BLaER1 (cell line): ENCODE results near the gene CAPN7.
"Not testable (repeated sequence)": the region's sequence is repeated elsewhere in the genome, so short reads cannot be mapped to it uniquely, and the experiment has no call there.

Source experiments
- H3K27ac ChIP-seq: shearing (Covaris generic); formaldehyde crosslinking; 2 replicates; pipeline ENCODE4 v1.8.1; 2022
- H3K27me3 ChIP-seq: shearing (Covaris generic); formaldehyde crosslinking; 2 replicates; pipeline ENCODE4 v1.8.1; 2022
- H3K36me3 ChIP-seq: shearing (Covaris generic); formaldehyde crosslinking; 2 replicates; pipeline ENCODE4 v1.8.1; 2022
- H3K4me1 ChIP-seq: shearing (Covaris generic); formaldehyde crosslinking; 2 replicates; pipeline ENCODE4 v1.8.1; 2022
- H3K4me2 ChIP-seq: shearing (Covaris generic); formaldehyde crosslinking; 2 replicates; pipeline ENCODE4 v1.8.1; 2022
- H3K4me3 ChIP-seq: shearing (Covaris generic); formaldehyde crosslinking; 2 replicates; pipeline ENCODE4 v1.8.1; 2022
- H3K9ac ChIP-seq: shearing (Covaris generic); formaldehyde crosslinking; 2 replicates; pipeline ENCODE4 v1.8.1; 2022
- H3K9me3 ChIP-seq: shearing (Covaris generic); formaldehyde crosslinking; 2 replicates; pipeline ENCODE4 v1.8.1; 2022
- H4K20me1 ChIP-seq: shearing (Covaris generic); formaldehyde crosslinking; 2 replicates; pipeline ENCODE4 v1.8.1; 2022
- Cebpa-rat ChIP-seq: shearing (Covaris generic); IDR thresholded peaks from 2 replicates; pipeline ENCODE4 v1.8.1; 2022

The CAPN7 gene

DNA sequence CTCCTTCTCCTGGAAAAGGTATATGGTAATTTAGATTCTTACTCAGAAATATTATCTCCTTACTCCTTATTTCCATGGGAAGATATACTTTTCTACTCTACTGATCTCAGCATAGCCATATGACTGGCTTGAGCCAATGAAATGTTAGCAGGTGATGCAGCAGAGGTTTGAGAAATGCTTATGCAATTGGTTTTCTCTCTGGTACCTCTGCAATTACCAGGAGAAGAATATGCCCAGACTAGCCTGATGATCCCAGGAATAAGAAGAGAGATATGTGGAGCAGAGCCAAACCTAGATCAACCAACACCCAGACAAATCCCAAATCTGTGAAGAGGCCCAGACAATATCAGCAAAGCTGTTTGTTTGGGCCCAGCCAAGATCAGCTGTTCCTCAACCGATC, 33.2 kb upstream of the CAPN7 start:
- no peak for TF ChIP-seq Cebpa-rat
- no peak overlapping the region for H3K27ac ChIP-seq
- H4K20me1 ChIP-seq = no peaks in the 10 kb centered on the region
- H3K36me3 ChIP-seq = no peaks in the 10 kb centered on the region
- no peak overlapping the region for H3K9ac ChIP-seq
- no peaks in the 10 kb centered on the region for H3K9me3 ChIP-seq
- H3K4me3 ChIP-seq = no peak overlapping the region
- H3K4me2 ChIP-seq = no peak overlapping the region
- no peaks in the 10 kb centered on the region for H3K27me3 ChIP-seq
- H3K4me1 ChIP-seq = no peaks in the 10 kb centered on the region

DNA sequence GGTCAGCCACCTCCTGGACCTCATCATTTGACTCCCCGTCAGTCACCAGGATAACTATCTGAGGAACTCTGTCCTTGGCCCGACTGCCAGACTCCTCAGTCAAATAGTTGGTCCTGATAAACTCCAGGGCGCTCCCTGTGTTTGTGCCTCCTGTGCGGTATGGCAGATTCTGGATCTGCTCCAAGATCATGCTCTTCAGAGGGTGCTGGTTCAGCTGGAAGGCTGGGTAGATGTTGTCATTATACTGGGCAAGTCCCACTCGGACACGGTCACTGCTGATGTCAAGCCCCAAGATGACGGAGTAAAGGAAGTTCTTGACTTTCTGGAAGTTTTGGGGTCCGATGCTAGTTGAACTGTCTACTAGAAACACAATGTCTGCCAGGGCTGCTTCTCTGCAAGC, 31.1 kb upstream of the CAPN7 start:
- Histone ChIP-seq H3K9me3 (no peaks in the 10 kb centered on the region), H3K9ac (no peak overlapping the region), H4K20me1 (no peaks in the 10 kb centered on the region), H3K27ac (no peak overlapping the region), H3K4me3 (no peak overlapping the region), H3K4me1 (peaks cover 4% of the 10 kb centered on the region), H3K36me3 (no peaks in the 10 kb centered on the region), H3K4me2 (no peak overlapping the region), H3K27me3 (no peaks in the 10 kb centered on the region)
- TF ChIP-seq Cebpa-rat = no peak

DNA sequence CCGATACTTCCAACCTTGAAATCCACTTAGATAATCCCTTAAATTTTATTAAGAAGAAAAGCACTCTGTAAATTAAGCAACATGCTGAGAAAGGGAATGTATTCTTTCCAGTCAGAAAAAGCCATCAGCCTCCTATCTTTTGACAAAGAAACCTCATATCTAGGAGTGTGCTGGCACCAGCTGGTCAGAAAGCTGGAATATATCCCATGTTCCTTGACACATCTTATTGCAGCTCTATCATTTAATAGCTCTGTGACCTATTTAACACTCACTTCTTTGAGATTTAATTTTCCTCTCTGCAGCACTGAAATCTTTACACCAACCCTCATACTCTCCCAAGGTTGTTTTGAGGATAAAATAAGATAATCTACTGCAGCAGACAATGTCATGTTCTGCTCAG, 30.4 kb upstream of the CAPN7 start:
- H3K9ac ChIP-seq = no peak overlapping the region
- peaks cover 7% of the 10 kb centered on the region for H3K4me1 ChIP-seq
- H3K4me2 ChIP-seq = no peak overlapping the region
- no peaks in the 10 kb centered on the region for H4K20me1 ChIP-seq
- H3K9me3 ChIP-seq = no peaks in the 10 kb centered on the region
- no peak overlapping the region for H3K27ac ChIP-seq
- no peak overlapping the region for H3K4me3 ChIP-seq
- no peak for TF ChIP-seq Cebpa-rat
- H3K27me3 ChIP-seq = no peaks in the 10 kb centered on the region
- H3K36me3 ChIP-seq = no peaks in the 10 kb centered on the region

DNA sequence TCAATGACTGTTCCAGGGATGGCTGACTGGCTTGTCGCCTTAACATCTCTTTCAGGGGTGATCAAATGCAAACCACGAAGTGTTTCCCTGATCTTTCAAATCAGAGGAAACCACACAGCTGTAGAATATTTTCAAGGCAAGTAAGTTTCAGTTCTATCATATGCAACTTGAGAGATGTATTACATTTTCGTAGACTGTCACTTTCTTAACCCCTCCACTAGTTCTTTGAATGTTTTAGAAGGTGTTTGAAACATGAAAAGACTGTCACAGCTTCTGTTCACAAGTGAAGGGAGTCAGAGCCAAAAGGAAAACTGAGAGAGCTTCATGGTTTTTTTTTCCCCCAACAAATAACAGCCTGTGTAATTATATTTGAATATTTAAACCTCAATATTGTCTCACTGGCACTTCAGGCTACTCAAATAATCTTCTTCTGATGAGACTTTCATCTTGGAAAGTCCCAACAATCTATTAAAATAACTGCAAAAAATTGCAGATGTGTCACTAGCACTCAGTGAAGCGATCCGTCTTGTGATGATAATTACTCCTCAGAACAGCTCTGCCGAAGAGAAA, 25.9 kb upstream of the CAPN7 start:
- Histone ChIP-seq H3K9ac (no peak overlapping the region), H3K4me1 (peaks cover 12% of the 10 kb centered on the region), H3K27me3 (no peaks in the 10 kb centered on the region), H3K36me3 (no peaks in the 10 kb centered on the region), H3K4me3 (no peak overlapping the region), H4K20me1 (no peaks in the 10 kb centered on the region), H3K27ac (no peak overlapping the region), H3K9me3 (no peaks in the 10 kb centered on the region), H3K4me2 (peak overlapping the region; percentile 25)
- no peak for TF ChIP-seq Cebpa-rat

DNA sequence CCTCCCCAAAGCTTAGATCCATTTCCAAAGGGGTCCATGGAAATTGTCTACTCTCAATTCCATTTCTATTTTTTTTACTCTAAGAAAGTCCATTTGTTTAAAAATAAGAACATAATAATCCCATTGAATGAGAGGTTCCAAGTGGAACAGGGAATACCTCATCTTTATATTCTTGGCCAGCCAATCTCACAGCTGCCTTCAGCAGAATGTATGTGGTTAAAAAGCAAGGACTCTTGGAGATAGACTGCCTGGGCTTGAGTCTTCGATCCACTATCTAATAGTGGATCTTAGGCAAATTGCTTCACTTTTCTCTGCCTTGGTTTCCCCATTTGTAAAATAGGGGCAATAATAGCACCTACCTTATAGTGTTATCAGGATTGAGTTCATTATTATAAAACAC, 24.5 kb upstream of the CAPN7 start:
- Histone ChIP-seq H3K36me3 (no peaks in the 10 kb centered on the region), H3K9me3 (no peaks in the 10 kb centered on the region), H3K4me3 (no peak overlapping the region), H3K4me1 (peaks cover 12% of the 10 kb centered on the region), H3K9ac (no peak overlapping the region), H3K27me3 (no peaks in the 10 kb centered on the region), H3K4me2 (no peak overlapping the region), H3K27ac (no peak overlapping the region), H4K20me1 (no peaks in the 10 kb centered on the region)
- TF ChIP-seq Cebpa-rat = no peak

DNA sequence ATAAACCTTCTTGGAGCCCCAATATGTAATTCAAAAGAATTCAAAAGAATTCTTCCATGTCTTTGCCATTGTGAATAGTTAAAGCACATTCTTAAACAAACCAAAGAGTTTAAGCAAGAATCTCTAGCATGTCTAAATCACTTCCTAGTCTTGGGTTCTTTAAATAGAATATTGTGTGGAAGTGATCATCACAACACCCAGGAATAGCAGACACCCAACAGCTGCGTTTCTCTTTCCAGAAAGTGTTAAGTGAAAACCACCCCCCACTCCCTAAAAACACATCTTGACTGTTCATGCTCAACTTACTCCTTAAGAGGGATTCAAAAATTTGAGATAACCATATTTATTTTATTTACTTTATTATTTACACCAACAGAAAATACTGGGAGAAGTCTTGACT, 24.1 kb upstream of the CAPN7 start:
- TF ChIP-seq Cebpa-rat = no peak
- Histone ChIP-seq H3K27me3 (no peaks in the 10 kb centered on the region), H3K4me3 (no peak overlapping the region), H4K20me1 (no peaks in the 10 kb centered on the region), H3K4me1 (peaks cover 12% of the 10 kb centered on the region), H3K9ac (no peak overlapping the region), H3K9me3 (no peaks in the 10 kb centered on the region), H3K27ac (no peak overlapping the region), H3K4me2 (no peak overlapping the region), H3K36me3 (no peaks in the 10 kb centered on the region)

DNA sequence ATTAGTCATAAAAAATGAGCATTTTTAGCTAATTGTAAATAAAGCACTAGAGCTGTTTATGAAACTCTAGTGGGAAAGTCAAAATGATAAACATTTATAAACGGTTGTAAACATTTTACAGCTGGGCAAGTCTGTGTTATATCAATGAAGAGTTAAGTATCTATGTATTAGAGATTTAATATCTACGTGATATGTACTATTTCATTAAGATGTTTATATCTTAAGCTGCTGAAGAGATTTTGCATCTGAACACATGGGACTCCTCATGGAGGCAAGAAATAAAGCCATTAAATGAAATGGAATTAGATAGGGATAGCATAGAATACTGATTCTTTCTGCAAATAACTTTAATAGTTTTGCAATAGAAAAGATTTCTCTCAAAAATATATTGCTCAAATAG, 23.0 kb upstream of the CAPN7 start:
- no peak overlapping the region for H3K9ac ChIP-seq
- H3K4me2 ChIP-seq = no peak overlapping the region
- peaks cover 12% of the 10 kb centered on the region for H3K4me1 ChIP-seq
- H4K20me1 ChIP-seq = no peaks in the 10 kb centered on the region
- no peaks in the 10 kb centered on the region for H3K36me3 ChIP-seq
- no peak overlapping the region for H3K27ac ChIP-seq
- no peaks in the 10 kb centered on the region for H3K9me3 ChIP-seq
- no peak for TF ChIP-seq Cebpa-rat
- H3K4me3 ChIP-seq = no peak overlapping the region
- no peaks in the 10 kb centered on the region for H3K27me3 ChIP-seq

DNA sequence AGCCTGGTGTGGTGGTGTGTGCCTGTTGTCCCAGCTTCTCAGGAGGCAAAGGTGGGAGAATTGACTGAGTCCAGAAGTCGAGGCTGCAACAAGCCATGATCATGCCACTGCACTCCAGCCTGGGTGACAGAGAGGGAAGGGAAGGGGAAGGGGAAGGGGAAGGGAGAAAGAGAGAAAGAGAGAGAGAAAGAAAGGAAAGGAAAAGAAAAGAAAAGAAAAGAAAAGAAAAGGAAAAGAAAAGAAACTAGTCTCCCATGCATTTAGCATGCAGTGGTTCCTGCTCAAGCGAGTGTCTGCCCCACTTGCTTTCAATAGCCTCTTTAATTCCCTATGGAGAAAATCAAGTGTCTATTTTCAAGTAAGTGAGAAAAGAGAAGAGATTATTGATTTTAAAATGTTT, 20.6 kb upstream of the CAPN7 start:
- Histone ChIP-seq H3K9me3 (no peaks in the 10 kb centered on the region), H4K20me1 (no peaks in the 10 kb centered on the region), H3K36me3 (no peaks in the 10 kb centered on the region), H3K4me2 (no peak overlapping the region), H3K4me1 (peaks cover 5% of the 10 kb centered on the region; the same call in 1 of the 2 replicates), H3K4me3 (no peak overlapping the region), H3K27me3 (no peaks in the 10 kb centered on the region), H3K9ac (no peak overlapping the region), H3K27ac (no peak overlapping the region)
- TF ChIP-seq Cebpa-rat = no peak

DNA sequence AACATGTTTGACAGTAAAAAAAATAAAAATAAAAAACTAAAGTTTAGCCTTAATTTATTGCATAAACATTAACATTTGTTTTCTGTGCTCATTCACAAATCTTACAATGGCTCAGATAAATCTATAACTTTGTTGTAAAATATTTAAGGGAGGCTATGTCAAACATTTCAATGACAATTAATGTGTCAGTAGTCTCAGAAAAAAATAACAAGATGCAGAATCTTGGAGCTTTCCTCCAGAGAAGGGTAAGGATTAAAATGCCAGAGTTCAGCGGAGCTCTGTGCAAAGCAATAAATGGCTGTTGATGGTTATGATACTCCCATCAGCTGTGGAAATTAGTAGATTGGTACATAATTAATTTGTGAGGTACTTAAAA, 20.0 kb upstream of the CAPN7 start:
- 0 out of 2 replicates have a peak, but pooled peaks cover 5% of the 10 kb centered on the region for H3K4me1 ChIP-seq
- no peaks in the 10 kb centered on the region for H3K27me3 ChIP-seq
- no peak overlapping the region for H3K9ac ChIP-seq
- H3K27ac ChIP-seq = no peak overlapping the region
- no peaks in the 10 kb centered on the region for H3K36me3 ChIP-seq
- H3K4me3 ChIP-seq = no peak overlapping the region
- H3K9me3 ChIP-seq = no peaks in the 10 kb centered on the region
- TF ChIP-seq Cebpa-rat = no peak
- H4K20me1 ChIP-seq = no peaks in the 10 kb centered on the region
- no peak overlapping the region for H3K4me2 ChIP-seq

DNA sequence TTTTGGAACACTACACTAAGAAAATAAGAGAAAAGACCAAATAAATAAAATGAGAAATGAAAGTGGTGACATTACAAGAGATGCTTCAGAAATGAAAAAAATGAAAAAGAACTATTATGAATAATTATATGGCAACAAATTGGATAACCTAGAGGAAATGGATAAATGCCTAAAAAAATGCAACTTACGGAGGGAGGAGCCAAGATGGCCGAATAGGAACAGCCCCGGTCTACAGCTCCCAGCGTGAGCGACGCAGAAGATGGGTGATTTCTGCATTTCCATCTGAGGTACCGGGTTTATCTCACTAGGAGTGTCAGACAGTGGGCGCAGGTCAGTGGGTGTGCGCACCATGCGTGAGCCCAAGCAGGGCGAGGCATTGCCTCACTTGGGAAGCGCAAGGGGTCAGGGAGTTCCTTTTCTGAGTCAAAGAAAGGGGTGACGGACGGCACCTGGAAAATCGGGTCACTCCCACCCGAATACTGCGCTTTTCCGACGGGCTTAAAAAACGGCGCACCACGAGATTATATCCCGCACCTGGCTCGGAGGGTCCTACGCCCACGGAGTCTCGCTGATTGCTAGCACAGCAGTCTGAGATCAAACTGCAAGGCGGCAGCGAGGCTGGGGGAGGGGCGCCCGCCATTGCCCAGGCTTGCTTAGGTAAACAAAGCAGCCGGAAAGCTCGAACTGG, 19.4 kb upstream of the CAPN7 start:
- H3K27ac ChIP-seq, H4K20me1 ChIP-seq, H3K9ac ChIP-seq, H3K4me2 ChIP-seq, H3K36me3 ChIP-seq, H3K9me3 ChIP-seq, H3K27me3 ChIP-seq, H3K4me3 ChIP-seq, H3K4me1 ChIP-seq: not testable (repeated sequence)
